GM12878 (cell line): ENCODE data around the gene LITAF. TPM values are rescaled to one million over a fixed set of nuclear protein-coding genes. Genes with fewer than 3 reads are reported as not detected.

Source experiments
- ATAC-seq: fragments of 200-7000 bp; cut with Tn5 transposase; 3 replicates; pipeline ENCODE4 v1.9.1; 2020; ENCODE audit warnings: mild to moderate bottlenecking, moderate library complexity
- BruUV-seq: library from RNA; stranded (reverse); fragments of 400-500 nt; replicated peaks from 2 replicates; lab custom pipeline; 2021; lab: Mats Ljungman, UMichigan
- CTCF ChIA-PET: fragments of 300-600 bp; sonication (Branson Sonifier 250); formaldehyde crosslinking; extraction: SDS; loops from one replicate; lab custom pipeline; 2021; ENCODE audit warnings: inconsistent platforms; lab: Yijun Ruan, JAX
- POLR2A ChIA-PET: fragments of 350-600 bp; formaldehyde crosslinking; extraction: SDS; loops from one replicate; lab custom pipeline; 2021; ENCODE audit warnings: inconsistent platforms; lab: Charles Lee
- RAD21 ChIA-PET: fragments of 300-600 bp; sonication (Branson Sonifier 250); formaldehyde crosslinking; loops from one replicate; lab custom pipeline; 2023; ENCODE audit warnings: antibody characterized with exemption; ENCODE audit not compliant: unreplicated experiment; lab: Charles Lee
- SMC1A ChIA-PET: fragments of 300-600 bp; sonication (Branson Sonifier 250); formaldehyde crosslinking; loops from one replicate; lab custom pipeline; 2023; ENCODE audit not compliant: unreplicated experiment, uncharacterized antibody; lab: Charles Lee
- DNase-seq: peaks from one replicate; pipeline ENCODE4 v3.0.0-alpha.2; 2011; ENCODE audit warnings: low read depth, low spot score
- FAIRE-seq: peaks from 3 replicates; lab custom pipeline; 2011; peaks lifted over from hg19 to GRCh38; lab: Jason Lieb, UNC
- H2AFZ ChIP-seq: 2 replicates; pipeline ENCODE4 v1.6.0; 2011; ENCODE audit warnings: low read depth, low read length, control low read depth; ENCODE audit not compliant: control insufficient read depth
- H3K27ac ChIP-seq: 2 replicates; pipeline ENCODE4 v1.5.1; 2011; ENCODE audit warnings: control low read depth; ENCODE audit not compliant: control insufficient read depth, insufficient read depth
- H3K27me3 ChIP-seq, 2 experiments: replicated peaks in 1 of 2; 2 replicates each; pipeline versions ENCODE4 v1.6.0 to v1.6.1; 2011; ENCODE audit warnings: low read length in 1 of 2; ENCODE audit not compliant: control insufficient read depth in 2 of 2, insufficient read depth in 2 of 2
- H3K36me3 ChIP-seq, 2 experiments: 2 replicates each; pipeline ENCODE4 v1.5.1; 2011; ENCODE audit warnings: low read length in 1 of 2; ENCODE audit not compliant: control insufficient read depth in 2 of 2, insufficient read depth in 2 of 2
- H3K4me1 ChIP-seq: 2 replicates; pipeline ENCODE4 v1.6.1; 2011; ENCODE audit warnings: mild to moderate bottlenecking, low read length, moderate library complexity, mixed read lengths; ENCODE audit not compliant: control insufficient read depth, insufficient read depth
- H3K4me2 ChIP-seq: 2 replicates; pipeline ENCODE4 v1.6.0; 2011; ENCODE audit warnings: control low read depth; ENCODE audit not compliant: control insufficient read depth, insufficient read depth
- H3K4me3 ChIP-seq: fragments of 200-600 bp; sonication (generic); 2 replicates; pipeline ENCODE4 v1.5.1; 2016
- H3K79me2 ChIP-seq: 2 replicates; pipeline ENCODE4 v1.6.0; 2011; ENCODE audit warnings: low read length; ENCODE audit not compliant: control insufficient read depth, insufficient read depth
- H3K9ac ChIP-seq: 2 replicates; pipeline ENCODE4 v1.8.0; 2011; ENCODE audit warnings: low read length, control low read depth, mixed read lengths; ENCODE audit not compliant: control insufficient read depth, insufficient read depth
- H3K9me3 ChIP-seq: replicated peaks from 3 replicates; pipeline ENCODE4 v1.5.1; 2011; ENCODE audit warnings: mild to moderate bottlenecking, low read length; ENCODE audit not compliant: control insufficient read depth, insufficient read depth
- H4K20me1 ChIP-seq: 2 replicates; pipeline ENCODE4 v1.6.0; 2011; ENCODE audit not compliant: control insufficient read depth, insufficient read depth
- ATF7 ChIP-seq: fragments of 450-650 bp; IDR thresholded peaks from 2 replicates; pipeline ENCODE4 v1.6.1; 2016; ENCODE audit warnings: low read depth, mild to moderate bottlenecking
- FOXM1 ChIP-seq: IDR thresholded peaks from 2 replicates; pipeline ENCODE4 v1.6.1; 2012; ENCODE audit warnings: low read depth, mild to moderate bottlenecking, inconsistent platforms, low read length, moderate library complexity
- KAT2A ChIP-seq: conservative IDR thresholded peaks from 2 replicates; pipeline ENCODE4 v1.6.1; 2011; ENCODE audit warnings: low read depth, low read length; ENCODE audit not compliant: control insufficient read depth
- MTA3 ChIP-seq: IDR thresholded peaks from 2 replicates; pipeline ENCODE4 v1.6.1; 2012; ENCODE audit warnings: low read length, inconsistent platforms, borderline replicate concordance
- RELB ChIP-seq: fragments of 450-650 bp; IDR thresholded peaks from 2 replicates; pipeline ENCODE4 v1.6.1; 2017; ENCODE audit warnings: low read depth, mild to moderate bottlenecking, moderate library complexity
- WGBS: methylation state at CpG from one replicate; pipeline ENCODE4 v1.1.6; 2016; ENCODE audit warnings: low lambda C conversion rate; ENCODE audit not compliant: insufficient replicate concordance, insufficient coverage; ENCODE audit errors: missing lambda C conversion rate; 5-methylcytosine and 5-hydroxymethylcytosine counted together
- in situ Hi-C: fragments of 300-500 bp; cut with MboI; formaldehyde crosslinking; loops from 9 replicates; pipeline ENCODE4 v1.14.3; 2018; ENCODE audit warnings: mixed read lengths
- intact Hi-C: fragments of 100-400 bp; cut with micrococcal nuclease; formaldehyde crosslinking; loops from one replicate; pipeline ENCODE4 v1.14.2; 2022; ENCODE audit not compliant: unreplicated experiment
- polyA plus RNA-seq, 11 experiments: library from polyadenylated mRNA; depleted of rRNA in 4 of 11; unstranded in 6 of 11; stranded (reverse) in 5 of 11; fragments of >200 nt; fragmentation: Nextera tagmentation in 4 of 11; fragmentation: Illumina TruSeq in 1 of 11; extraction: Ambion mirVana in 4 of 11; extraction: Trizol in 1 of 11; gene quantifications; 1 replicate in 1 of 11; 2 replicates in 10 of 11; pipeline versions ENCODE4 v1.2.1 to v1.2.3, GENCODE V29; 2011 to 2016; ENCODE audit warnings: inconsistent platforms in 2 of 11, missing spikeins in 2 of 11, low read depth in 1 of 11
- total RNA-seq, 4 experiments: library from RNA; depleted of rRNA in 3 of 4; stranded (reverse); fragments of >200 nt in 3 of 4; fragmentation: Illumina TruSeq in 1 of 4; extraction: Trizol in 1 of 4; gene quantifications; 2 replicates each; pipeline versions ENCODE4 v1.2.1 to v1.2.3, GENCODE V29; 2013 to 2021

Gene LITAF
- total and polyA plus RNA-seq, 10 of the 15 experiments (the other 5 are each of a cell fraction or from before 2014, with no cell fraction given) = 99.2 to 211 (median 147) TPM

GRCh38 chr16:11552440-11552839, 34.3 kb downstream of the LITAF start:
- no peak for FAIRE-seq
- Histone ChIP-seq H3K9me3 (peaks cover 5% of the 10 kb centered on the region; the same call in 2 of the 3 replicates), H3K27ac (no peak overlapping the region), H4K20me1 (no peaks in the 10 kb centered on the region; the same call in 1 of the 2 replicates), H3K4me1 (peaks cover 1% of the 10 kb centered on the region), H3K36me3 (peaks cover 38 to 62% of the 10 kb centered on the region in 2 experiments), H3K4me2 (no peak overlapping the region), H3K79me2 (no peaks in the 10 kb centered on the region), H2AFZ (no peak overlapping the region), H3K9ac (no peak overlapping the region), H3K27me3 (no peaks in the 10 kb centered on the region), H3K4me3 (no peak overlapping the region)
- ChIA-PET RAD21 (no interaction called here), SMC1A (no interaction called here), POLR2A (no interaction called here), CTCF (interaction anchor here (1.8 kb wide), 1 partner anchor 20 kb away, joined by 8 read pairs; no protein-coding TSS in a partner anchor)
- TF ChIP-seq KAT2A (no peak), RELB (no peak)
- no TSS peak for BruUV-seq
- DNase-seq = no peak
- 99% methylated on average over 8 of the region's 8 CpGs for WGBS
- in situ Hi-C loops (no loop called here), intact Hi-C loops (no loop called here)
- no peak for ATAC-seq

GRCh38 chr16:11551842-11552241, 34.9 kb downstream of the LITAF start:
- no peak for DNase-seq
- no peaks in the 10 kb centered on the region for H3K4me1 ChIP-seq
- BruUV-seq = no TSS peak
- H3K27me3 ChIP-seq = no peaks in the 10 kb centered on the region
- no peak overlapping the region for H3K4me3 ChIP-seq
- H3K27ac ChIP-seq = no peak overlapping the region
- H3K36me3 ChIP-seq = peaks cover 38 to 63% of the 10 kb centered on the region in 2 experiments
- no peak for TF ChIP-seq ATF7
- no peak for TF ChIP-seq FOXM1
- no peak for TF ChIP-seq MTA3
- H3K9ac ChIP-seq = no peak overlapping the region
- 77% methylated on average over 3 of the region's 3 CpGs for WGBS
- intact Hi-C loops (no loop called here), in situ Hi-C loops (no loop called here)
- ATAC-seq = no peak
- POLR2A ChIA-PET = no interaction called here
- no peak for FAIRE-seq
- SMC1A ChIA-PET = interaction anchor here (1.1 to 1.3 kb wide), 2 partner anchors 20 to 31 kb away, joined by 3 read pairs; no protein-coding TSS in a partner anchor
- H2AFZ ChIP-seq = no peak overlapping the region
- no peaks in the 10 kb centered on the region; the same call in 1 of the 2 replicates for H4K20me1 ChIP-seq
- no peaks in the 10 kb centered on the region for H3K79me2 ChIP-seq
- RAD21 ChIA-PET = interaction anchor here (0.7 kb wide), 1 partner anchor 26 kb away, joined by 3 read pairs; no protein-coding TSS in a partner anchor
- H3K9me3 ChIP-seq = peaks cover 2% of the 10 kb centered on the region; the same call in 2 of the 3 replicates
- CTCF ChIA-PET = interaction anchor here (0.5 to 1.8 kb wide), 2 partner anchors 20 to 1020 kb away, joined by 3 to 8 read pairs; no protein-coding TSS in a partner anchor
- H3K4me2 ChIP-seq = no peak overlapping the region
